Esophagus squamous epithelium (tissue), 5 donors: Measurements from ENCODE around the gene SPPL2C. TPM values are rescaled to one million over a fixed set of nuclear protein-coding genes. Genes with fewer than 3 reads are reported as not detected.
"Not testable (repeated sequence)": the region's sequence is repeated elsewhere in the genome, so short reads cannot be mapped to it uniquely, and the experiment has no call there.

Experiments
- DNase-seq: peaks from one replicate; lab custom pipeline; 2025; lab: John Stamatoyannopoulos, UW
- H3K27ac ChIP-seq, 4 donors: fragments of 200-600 bp; sonication (generic); one replicate each; pipeline ENCODE4 v1.5.1; 2016 to 2019; ENCODE audit warnings: mild to moderate bottlenecking in 1 of 4
- H3K27me3 ChIP-seq, 4 donors: fragments of 200-600 bp; sonication (generic); 1 replicate in 3 of 4; 2 replicates in 1 of 4; pipeline versions ENCODE4 v1.5.1 to v1.6.0; 2017 to 2021; ENCODE audit warnings: antibody characterized with exemption in 1 of 4
- H3K36me3 ChIP-seq, 3 donors: fragments of 200-600 bp; sonication (generic); one replicate each; pipeline ENCODE4 v1.5.1; 2016 to 2019
- H3K4me1 ChIP-seq, 3 donors: fragments of 200-600 bp; sonication (generic); one replicate each; pipeline ENCODE4 v1.5.1; 2017 to 2019
- H3K4me3 ChIP-seq, 4 donors: fragments of 200-600 bp; sonication (generic); 1 replicate in 3 of 4; 2 replicates in 1 of 4; pipeline ENCODE4 v1.5.1; 2016 to 2019; ENCODE audit warnings: mild to moderate bottlenecking in 2 of 4, moderate library complexity in 1 of 4
- H3K9me3 ChIP-seq, 3 donors: fragments of 200-600 bp; sonication (generic); one replicate each; pipeline ENCODE4 v1.5.1; 2016 to 2019
- POLR2A ChIP-seq, 4 donors: fragments of 450-650 bp; IDR thresholded peaks; one replicate each; pipeline ENCODE4 v1.6.1; 2017; ENCODE audit warnings: antibody characterized with exemption in 4 of 4, mild to moderate bottlenecking in 4 of 4, moderate library complexity in 3 of 4
- WGBS, 2 donors: methylation state at CpG; one replicate each; pipeline ENCODE4 v1.1.5; 2018; 5-methylcytosine and 5-hydroxymethylcytosine counted together
- intact Hi-C: fragments of 100-400 bp; cut with DNase I; formaldehyde crosslinking; loops from one replicate; pipeline ENCODE4 v1.15.0; 2022
- total RNA-seq, 4 donors: library from RNA; depleted of rRNA; stranded (reverse); fragments of >200 nt; gene quantifications; one replicate each; pipeline ENCODE4 v1.1.0, GENCODE V29; 2016
- TF ChIP-seq, protein P1 (sequence below), 6 experiments: fragments of 450-650 bp in 4 of 6; fragments of 200-600 bp in 2 of 6; sonication (generic) in 2 of 6; IDR thresholded peaks; one replicate each; pipeline ENCODE4 v1.5.1; 2016 to 2019; ENCODE audit warnings: antibody characterized with exemption in 6 of 6, mild to moderate bottlenecking in 4 of 6, moderate library complexity in 4 of 6
- donor health status: DM: yes; HTN: yes; CAD: no.

The SPPL2C gene
- total RNA-seq, 4 donors from 2014 or later = not detected

DNA sequence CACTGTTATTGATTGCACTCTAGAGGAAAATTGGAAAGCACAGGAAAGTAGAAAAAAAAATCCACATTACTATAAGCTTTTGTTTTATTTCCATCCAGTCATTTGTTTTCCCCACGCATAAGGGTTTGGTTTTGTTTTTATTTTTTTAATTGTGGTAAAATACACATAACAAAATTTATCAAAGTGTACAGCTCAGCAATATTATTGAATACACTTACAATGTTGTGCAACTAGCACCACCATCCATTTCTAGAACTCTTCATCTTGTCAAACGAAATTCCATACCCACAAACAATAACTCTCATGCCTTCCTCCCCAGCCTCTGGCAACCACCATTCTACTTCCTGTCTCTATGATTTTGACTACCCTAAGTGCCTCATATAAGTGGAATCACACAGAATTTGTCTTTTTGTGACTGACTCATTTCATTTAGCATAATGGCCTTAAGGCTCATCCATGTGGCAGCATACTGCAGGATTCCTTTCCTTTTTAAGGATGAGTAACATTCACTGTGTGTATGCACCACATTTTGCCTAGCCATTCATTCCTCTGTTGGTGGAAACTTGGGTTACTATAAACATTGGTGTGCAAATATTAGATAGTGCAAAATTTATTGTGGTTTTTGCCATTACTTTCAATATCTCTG, 11.1 kb downstream of the SPPL2C start:
- Histone ChIP-seq H3K4me1 (peaks cover 0 to 3% (median 0%) of the 10 kb centered on the region in 3 donors), H3K27me3 (peaks cover 0 to 74% (median 0%) of the 10 kb centered on the region in 4 donors), H3K9me3 (no peaks in the 10 kb centered on the region), H3K27ac (no peak overlapping the region), H3K36me3 (no peaks in the 10 kb centered on the region), H3K4me3 (no peak overlapping the region)
- DNase-seq = no peak
- intact Hi-C loops = no loop called here
- 44 to 56% methylated on average over 2 of the region's 2 CpGs for WGBS, 2 donors
- TF ChIP-seq, protein P1, sequence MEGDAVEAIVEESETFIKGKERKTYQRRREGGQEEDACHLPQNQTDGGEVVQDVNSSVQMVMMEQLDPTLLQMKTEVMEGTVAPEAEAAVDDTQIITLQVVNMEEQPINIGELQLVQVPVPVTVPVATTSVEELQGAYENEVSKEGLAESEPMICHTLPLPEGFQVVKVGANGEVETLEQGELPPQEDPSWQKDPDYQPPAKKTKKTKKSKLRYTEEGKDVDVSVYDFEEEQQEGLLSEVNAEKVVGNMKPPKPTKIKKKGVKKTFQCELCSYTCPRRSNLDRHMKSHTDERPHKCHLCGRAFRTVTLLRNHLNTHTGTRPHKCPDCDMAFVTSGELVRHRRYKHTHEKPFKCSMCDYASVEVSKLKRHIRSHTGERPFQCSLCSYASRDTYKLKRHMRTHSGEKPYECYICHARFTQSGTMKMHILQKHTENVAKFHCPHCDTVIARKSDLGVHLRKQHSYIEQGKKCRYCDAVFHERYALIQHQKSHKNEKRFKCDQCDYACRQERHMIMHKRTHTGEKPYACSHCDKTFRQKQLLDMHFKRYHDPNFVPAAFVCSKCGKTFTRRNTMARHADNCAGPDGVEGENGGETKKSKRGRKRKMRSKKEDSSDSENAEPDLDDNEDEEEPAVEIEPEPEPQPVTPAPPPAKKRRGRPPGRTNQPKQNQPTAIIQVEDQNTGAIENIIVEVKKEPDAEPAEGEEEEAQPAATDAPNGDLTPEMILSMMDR (IDR thresholded peaks at IDR 0.05) = no peak
- no peak for TF ChIP-seq POLR2A (IDR thresholded peaks at IDR 0.05)

DNA sequence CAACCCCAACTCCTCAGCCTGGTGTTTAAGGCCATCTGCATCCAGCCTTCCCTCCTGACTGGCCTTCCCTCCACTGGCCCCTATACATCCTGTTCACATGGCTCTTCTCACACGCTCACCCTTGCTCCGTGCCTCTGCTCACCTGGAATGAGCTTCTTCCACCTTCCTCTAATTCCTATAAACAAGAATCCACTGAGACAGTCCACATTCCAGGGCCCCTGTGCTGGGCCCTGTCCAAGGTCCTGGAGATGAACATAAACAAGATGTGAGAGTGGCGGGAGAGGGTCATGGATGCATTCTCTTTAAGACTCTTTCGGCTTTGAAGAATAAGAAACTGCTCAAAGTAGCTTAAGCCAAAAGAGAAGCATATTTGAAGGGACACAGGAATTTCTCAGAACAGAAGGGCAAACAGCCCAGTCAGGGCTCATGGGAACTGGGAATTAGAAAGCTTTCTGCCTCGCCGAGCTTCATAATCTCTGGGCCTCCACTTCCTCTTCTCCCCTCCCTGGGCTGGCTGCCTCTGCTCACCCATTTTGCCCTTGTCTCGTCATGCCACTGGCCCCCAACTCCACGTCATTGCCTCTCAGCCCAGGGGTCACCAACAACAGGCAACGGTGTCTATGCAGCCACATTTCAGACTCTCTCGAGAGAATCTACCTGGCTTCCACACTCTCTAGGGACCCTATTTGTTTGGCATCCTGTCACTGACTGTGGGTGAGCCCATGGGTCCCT, 13.5 kb downstream of the SPPL2C start:
- intact Hi-C loops = no loop called here
- H3K4me1 ChIP-seq = no peaks in the 10 kb centered on the region
- H3K9me3 ChIP-seq = no peaks in the 10 kb centered on the region
- no peak overlapping the region for H3K4me3 ChIP-seq
- no peak overlapping the region for H3K27ac ChIP-seq
- no peaks in the 10 kb centered on the region for H3K36me3 ChIP-seq
- TF ChIP-seq POLR2A (IDR thresholded peaks at IDR 0.05) = no peak
- TF ChIP-seq, protein P1 (IDR thresholded peaks at IDR 0.05) = no peak
- 44 to 46% methylated on average over 5 to 9 of the region's 10 CpGs for WGBS, 2 donors
- no peak for DNase-seq
- H3K27me3 ChIP-seq = peaks cover 0 to 70% (median 0%) of the 10 kb centered on the region in 4 donors

- no peak overlapping the region for H3K27ac ChIP-seq
- no peaks in the 10 kb centered on the region for H3K9me3 ChIP-seq
- H3K36me3 ChIP-seq = no peaks in the 10 kb centered on the region
- no peak for DNase-seq
- TF ChIP-seq POLR2A (IDR thresholded peaks at IDR 0.05) = no peak
- TF ChIP-seq, protein P1 (IDR thresholded peaks at IDR 0.05) = no peak
- H3K27me3 ChIP-seq = peaks cover 0 to 83% (median 0%) of the 10 kb centered on the region in 4 donors
- no peak overlapping the region for H3K4me3 ChIP-seq
- intact Hi-C loops = no loop called here
- 76 to 81% methylated on average over 5 of the region's 7 CpGs for WGBS, 2 donors
- H3K4me1 ChIP-seq = no peaks in the 10 kb centered on the region
Measured at GRCh38 chr17:45861165-45861564, 16.5 kb downstream of the SPPL2C start.

DNA sequence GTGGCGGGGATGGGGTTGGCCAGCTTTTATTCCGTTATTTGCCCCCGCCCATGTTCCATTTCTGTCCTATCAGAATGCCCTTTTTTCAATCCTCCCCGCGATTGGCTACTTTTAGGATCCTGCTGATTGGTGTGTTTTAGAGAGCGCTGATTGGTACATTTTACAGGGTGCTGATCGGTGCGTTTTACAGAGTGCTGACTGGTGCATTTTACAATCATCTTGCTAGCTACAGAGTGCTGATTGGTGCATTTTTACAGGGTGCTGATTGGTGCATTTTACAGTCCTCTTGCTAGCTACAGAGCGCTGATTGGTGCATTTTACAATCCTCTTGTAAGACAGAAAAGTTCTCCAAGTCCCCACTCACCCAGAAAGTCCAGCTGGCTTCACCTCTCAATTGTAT, 17.4 kb downstream of the SPPL2C start:
- not testable (repeated sequence) for DNase-seq

DNA sequence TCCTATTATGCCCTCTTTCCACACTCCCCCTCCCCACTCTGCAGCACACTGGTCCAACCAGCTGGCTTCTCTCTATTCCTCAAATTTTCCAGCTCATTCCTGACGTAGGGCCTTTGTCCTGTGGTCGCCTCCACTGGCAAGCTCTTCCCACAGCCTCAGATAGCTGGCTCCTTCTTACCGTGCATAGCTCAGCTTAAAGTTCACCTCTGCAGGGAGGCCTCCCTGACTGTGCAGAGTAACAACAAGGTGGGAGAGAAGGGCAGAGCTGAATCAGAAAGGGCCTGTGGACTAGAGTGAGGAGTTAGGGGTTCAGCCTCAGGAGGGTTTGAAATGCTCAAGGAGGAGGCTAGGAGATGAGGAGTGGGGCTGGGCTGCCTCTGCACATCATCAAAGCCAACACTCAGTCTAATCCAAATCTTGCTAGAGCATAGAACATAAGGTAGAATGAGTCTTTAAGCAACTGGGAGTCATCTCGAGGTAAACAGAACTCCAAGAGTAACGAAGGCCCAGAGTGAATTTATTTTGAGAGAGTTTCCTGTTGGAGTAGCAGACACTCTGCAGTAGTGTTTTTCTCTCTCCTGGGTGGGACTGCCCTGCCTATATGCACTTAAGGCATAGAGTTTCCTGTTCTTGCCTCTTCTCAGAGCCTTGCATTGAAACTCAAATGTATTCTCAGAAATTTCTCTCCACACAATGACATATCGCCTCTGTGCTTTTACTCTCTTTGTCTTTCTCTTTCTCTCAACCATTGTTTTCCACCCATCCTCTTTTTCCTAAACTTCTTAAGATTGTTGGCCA, 19.4 kb downstream of the SPPL2C start:
- no peaks in the 10 kb centered on the region for H3K4me1 ChIP-seq
- WGBS, 2 donors = 55 to 56% methylated on average over 4 to 6 of the region's 6 CpGs
- no peaks in the 10 kb centered on the region for H3K36me3 ChIP-seq
- intact Hi-C loops = no loop called here
- no peak overlapping the region for H3K27ac ChIP-seq
- TF ChIP-seq, protein P1 (IDR thresholded peaks at IDR 0.05) = no peak
- TF ChIP-seq POLR2A (IDR thresholded peaks at IDR 0.05) = no peak
- H3K9me3 ChIP-seq = no peaks in the 10 kb centered on the region
- no peak for DNase-seq
- H3K27me3 ChIP-seq = peaks cover 0 to 67% (median 0%) of the 10 kb centered on the region in 4 donors
- H3K4me3 ChIP-seq = no peak overlapping the region

More for the DNA sequence above, 17.4 kb downstream of the SPPL2C start:
- peaks cover 0 to 82% (median 0%) of the 10 kb centered on the region in 4 donors for H3K27me3 ChIP-seq
- H3K9me3 ChIP-seq, H3K36me3 ChIP-seq, H3K4me3 ChIP-seq, H3K27ac ChIP-seq, H3K4me1 ChIP-seq, intact Hi-C loops: not testable (repeated sequence)
- WGBS, 2 donors = 77 to 82% methylated on average over 9 of the region's 9 CpGs
